ENCODE data around the gene SH2D4B. TPM values are rescaled to one million over a fixed set of nuclear protein-coding genes. Genes with fewer than 3 reads are reported as not detected.

SH2D4B gene
- total RNA-seq, 1 experiment from 2014 or later, result 0.24 TPM

GRCh38 chr10:80506189-80506575 is 31.5 kb upstream of the SH2D4B start:
- Histone ChIP-seq H3K27ac (peak overlapping the region; percentile 99), H3K36me3 (ENCODE audit: low read depth) (peaks cover 36% of the 10 kb centered on the region), H3K4me1 (replicated peaks; ENCODE audit: insufficient read depth) (peaks cover 100% of the 10 kb centered on the region), H3F3A (ENCODE audit: insufficient read depth, low read depth) (peaks cover 98% of the 10 kb centered on the region), H3K4me2 (peak overlapping the region; percentile 80), H3K9me3 (ENCODE audit: insufficient read depth, low read depth) (no peaks in the 10 kb centered on the region), H3K9me2 (ENCODE audit: insufficient read depth) (no peaks in the 10 kb centered on the region), H4K20me1 (ENCODE audit: insufficient read depth) (no peaks in the 10 kb centered on the region), H3K79me2 (ENCODE audit: low read depth) (peaks cover 84% of the 10 kb centered on the region), H2AFZ (no peak overlapping the region), H3K27me3 (ENCODE audit: insufficient read depth, low read depth) (no peaks in the 10 kb centered on the region), H3K4me3 (peak overlapping the region; percentile 16; the same call in 1 of the 2 replicates)
- ChIA-PET POLR2A (ENCODE audit: unreplicated experiment) (interaction anchor here (0.6 to 1.2 kb wide), 5 partner anchors 9 to 428 kb away, joined by 3 to 11 read pairs (median 3); partner anchors contain the start of gene PRXL2A), CTCF (interaction anchor here (0.5 to 3.4 kb wide), 14 partner anchors 14 to 690 kb away, joined by 3 to 46 read pairs (median 3); partner anchors contain the start of gene TSPAN14)
- TF ChIP-seq EZH2 (IDR thresholded peaks at IDR 0.05; ENCODE audit: low read depth) (no peak), CTCF (conservative IDR thresholded peaks at IDR 0.05) (no peak)
- intact Hi-C loops (cut with micrococcal nuclease; ENCODE audit: unreplicated experiment), result loop anchor here (2.0 kb wide), 1 partner anchor 25 kb away; no protein-coding TSS in a partner anchor
- no TSS peak for BruUV-seq (replicated peaks)
- peak; percentile 73 to 100 for DNase-seq

- POLR2A ChIA-PET (ENCODE audit: unreplicated experiment), result interaction anchor here (0.6 kb wide), 2 partner anchors 9 to 429 kb away, joined by 3 read pairs; no protein-coding TSS in a partner anchor
- H3F3A ChIP-seq (ENCODE audit: insufficient read depth, low read depth), result peaks cover 98% of the 10 kb centered on the region
- intact Hi-C loops (cut with micrococcal nuclease; ENCODE audit: unreplicated experiment), result loop anchor here (2.0 kb wide), 1 partner anchor 24 kb away; no protein-coding TSS in a partner anchor
- H3K27me3 ChIP-seq (ENCODE audit: insufficient read depth, low read depth), result no peaks in the 10 kb centered on the region
- H3K36me3 ChIP-seq (ENCODE audit: low read depth), result peaks cover 38% of the 10 kb centered on the region
- peaks cover 98% of the 10 kb centered on the region for H3K4me1 ChIP-seq (replicated peaks; ENCODE audit: insufficient read depth)
- H3K79me2 ChIP-seq (ENCODE audit: low read depth), result peaks cover 83% of the 10 kb centered on the region
- no peak for DNase-seq
- BruUV-seq (replicated peaks), result no TSS peak
- peak overlapping the region; percentile 80 for H3K4me2 ChIP-seq
- peak overlapping the region; percentile 16; the same call in 1 of the 2 replicates for H3K4me3 ChIP-seq
- no peaks in the 10 kb centered on the region for H3K9me2 ChIP-seq (ENCODE audit: insufficient read depth)
- H3K27ac ChIP-seq, result peak overlapping the region; percentile 99
- no peak for TF ChIP-seq EZH2 (IDR thresholded peaks at IDR 0.05; ENCODE audit: low read depth)
- no peaks in the 10 kb centered on the region for H3K9me3 ChIP-seq (ENCODE audit: insufficient read depth, low read depth)
- no peaks in the 10 kb centered on the region for H4K20me1 ChIP-seq (ENCODE audit: insufficient read depth)
- CTCF ChIA-PET, result interaction anchor here (0.7 to 2.7 kb wide), 3 partner anchors 23 to 99 kb away, joined by 3 to 46 read pairs (median 5); no protein-coding TSS in a partner anchor
- no peak overlapping the region for H2AFZ ChIP-seq
Measured at GRCh38 chr10:80506836-80507487, 30.7 kb upstream of the SH2D4B start.

GRCh38 chr10:80509108-80509402 is 28.6 kb upstream of the SH2D4B start:
- H3K4me2 ChIP-seq, result peak overlapping the region; percentile 55
- intact Hi-C loops (cut with micrococcal nuclease; ENCODE audit: unreplicated experiment), result no loop called here

More at GRCh38 chr10:80509108-80509402, 28.6 kb upstream of the SH2D4B start:
- Histone ChIP-seq H3K9me3 (ENCODE audit: insufficient read depth, low read depth) (no peaks in the 10 kb centered on the region), H3K4me3 (no peak overlapping the region), H3K79me2 (ENCODE audit: low read depth) (peaks cover 73% of the 10 kb centered on the region), H4K20me1 (ENCODE audit: insufficient read depth) (no peaks in the 10 kb centered on the region), H3F3A (ENCODE audit: insufficient read depth, low read depth) (peaks cover 86% of the 10 kb centered on the region), H2AFZ (no peak overlapping the region), H3K27me3 (ENCODE audit: insufficient read depth, low read depth) (no peaks in the 10 kb centered on the region), H3K27ac (peak overlapping the region; percentile 99), H3K36me3 (ENCODE audit: low read depth) (peaks cover 47% of the 10 kb centered on the region), H3K4me1 (replicated peaks; ENCODE audit: insufficient read depth) (peaks cover 88% of the 10 kb centered on the region), H3K9me2 (ENCODE audit: insufficient read depth) (no peaks in the 10 kb centered on the region)
- TF ChIP-seq EZH2 (IDR thresholded peaks at IDR 0.05; ENCODE audit: low read depth), result no peak
- TF ChIP-seq CTCF (conservative IDR thresholded peaks at IDR 0.05), result no peak
- POLR2A ChIA-PET (ENCODE audit: unreplicated experiment), result interaction anchor here (0.7 kb wide), 1 partner anchor 101 kb away, joined by 5 read pairs; the partner anchor contains the start of gene PRXL2A
- CTCF ChIA-PET, result no interaction called here
- TSS peak; percentile 24 for BruUV-seq (replicated peaks)
- no peak for DNase-seq

Data from PC-9 (cell line).